ENCODE results near the gene MGME1. TPM values are rescaled to one million over a fixed set of nuclear protein-coding genes. Genes with fewer than 3 reads are reported as not detected.

MGME1 gene
- total RNA-seq, 1 donor from 2014 or later = 7.9 TPM

DNA sequence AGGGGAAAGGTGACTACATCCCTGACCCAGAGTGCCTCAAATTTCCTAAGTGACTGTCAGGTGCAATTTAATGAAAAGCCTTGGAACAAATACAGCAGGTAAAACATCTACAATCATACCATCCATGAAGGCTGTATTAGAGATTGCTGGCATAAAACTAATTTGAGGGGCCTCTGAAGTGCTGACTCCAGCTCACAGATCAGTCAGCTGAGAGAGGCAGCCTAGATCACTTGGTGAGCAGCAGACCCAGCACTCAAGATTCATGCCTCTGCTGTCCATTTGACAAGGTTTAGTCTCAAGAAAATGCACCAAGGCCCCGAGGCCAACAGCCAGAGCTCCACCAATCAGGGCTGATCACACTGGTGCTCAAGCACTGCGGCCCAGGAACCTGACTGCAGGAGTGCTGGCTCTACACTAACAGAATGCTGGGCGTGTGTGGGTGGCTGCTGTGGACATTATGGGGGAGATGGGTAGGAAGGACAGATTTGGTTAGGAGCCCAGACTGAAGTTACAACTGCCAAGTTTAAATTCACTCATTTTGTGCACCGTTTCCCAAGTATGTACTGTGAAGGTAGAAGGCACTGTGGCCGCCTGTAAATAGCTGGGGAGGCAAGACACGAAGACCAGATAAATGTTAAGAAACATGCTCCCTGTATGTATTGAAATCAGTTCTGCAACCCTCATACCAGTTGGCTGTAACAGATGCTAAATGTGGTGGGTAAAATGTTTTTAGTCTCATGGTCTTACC, 28.4 kb upstream of the MGME1 start:
- DNase-seq (ENCODE audit: low read depth in 2 of 2) = no peak

GRCh38 chr20:17941087-17941825, 27.6 kb upstream of the MGME1 start:
- DNase-seq (ENCODE audit: low read depth in 2 of 2) = no peak

GRCh38 chr20:17941826-17942196, 27.0 kb upstream of the MGME1 start:
- no peak for DNase-seq (ENCODE audit: low read depth in 2 of 2)

DNA sequence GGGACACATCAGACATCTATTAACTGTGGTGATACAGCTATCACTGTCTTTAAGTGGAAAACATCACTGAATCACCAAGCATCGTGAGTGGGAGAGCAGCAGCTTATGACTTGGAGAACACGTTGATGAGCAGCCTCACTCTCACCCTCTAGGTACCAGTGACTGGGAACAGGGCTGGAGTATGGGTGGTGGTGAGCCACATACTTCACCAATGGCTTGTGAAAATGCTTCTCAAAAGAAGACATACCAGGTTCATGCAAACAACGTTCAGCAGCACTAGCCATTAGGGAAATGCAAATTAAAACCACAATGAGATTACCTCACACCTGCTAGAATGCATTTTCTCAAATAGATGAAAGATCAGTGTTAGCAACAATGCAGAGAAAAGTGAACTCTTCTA, 25.5 kb upstream of the MGME1 start:
- DNase-seq (ENCODE audit: low read depth in 2 of 2) = no peak

DNA sequence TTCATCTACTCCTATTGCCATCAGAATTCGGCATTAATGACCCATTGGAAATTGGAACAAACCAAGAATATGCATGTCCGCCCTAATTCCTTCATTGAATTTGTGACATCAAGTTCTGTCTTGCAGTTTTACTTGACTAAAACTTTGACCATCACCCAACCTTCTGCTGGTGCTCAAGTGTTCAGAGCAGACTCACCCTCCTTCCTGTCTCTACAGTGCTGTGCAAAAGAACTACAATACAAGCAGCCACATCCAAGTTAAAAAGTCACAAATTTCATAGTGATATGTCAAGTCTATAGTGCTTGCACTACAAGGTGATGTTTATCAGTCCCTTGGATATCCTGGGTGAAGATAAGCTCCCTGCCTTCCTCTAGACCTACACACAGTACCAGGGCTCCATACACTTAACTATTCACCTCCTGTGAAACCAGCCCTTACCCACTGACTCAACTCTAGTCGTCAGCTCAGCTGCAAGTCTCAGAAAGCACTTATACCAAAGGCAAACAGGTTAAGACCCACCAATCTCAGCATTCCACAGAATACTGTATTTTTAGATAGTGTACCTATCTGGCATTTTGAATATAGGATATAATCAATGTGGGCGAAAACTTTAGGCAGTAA, 23.9 kb upstream of the MGME1 start:
- DNase-seq (ENCODE audit: low read depth in 2 of 2) = no peak

DNA sequence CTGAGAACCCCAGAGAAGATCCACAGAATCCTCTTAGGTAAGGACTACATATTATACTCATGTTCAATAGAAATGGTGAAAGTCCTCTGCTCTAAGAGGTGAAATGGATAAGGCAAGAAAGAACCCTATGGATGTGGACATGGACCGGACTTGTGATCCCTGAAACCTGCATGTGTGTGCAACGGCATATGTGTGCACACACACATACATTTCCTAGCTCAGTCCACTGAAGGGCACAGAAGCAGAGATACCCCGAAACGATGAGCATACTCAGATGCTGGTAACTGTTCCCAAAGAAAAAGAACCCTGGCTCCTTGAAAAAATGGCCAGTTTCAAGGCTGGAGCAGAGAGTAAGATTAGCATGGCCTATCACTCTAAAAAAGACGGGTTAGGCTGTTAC, 22.8 kb upstream of the MGME1 start:
- DNase-seq (ENCODE audit: low read depth in 2 of 2) = no peak

GRCh38 chr20:17946572-17947473, 22.0 kb upstream of the MGME1 start:
- no peak for DNase-seq (ENCODE audit: low read depth in 2 of 2)

GRCh38 chr20:17947474-17947815, 21.4 kb upstream of the MGME1 start:
- no peak for DNase-seq (ENCODE audit: low read depth in 2 of 2)

GRCh38 chr20:17948442-17948841, 20.4 kb upstream of the MGME1 start:
- no peak for DNase-seq (ENCODE audit: low read depth in 2 of 2)

DNA sequence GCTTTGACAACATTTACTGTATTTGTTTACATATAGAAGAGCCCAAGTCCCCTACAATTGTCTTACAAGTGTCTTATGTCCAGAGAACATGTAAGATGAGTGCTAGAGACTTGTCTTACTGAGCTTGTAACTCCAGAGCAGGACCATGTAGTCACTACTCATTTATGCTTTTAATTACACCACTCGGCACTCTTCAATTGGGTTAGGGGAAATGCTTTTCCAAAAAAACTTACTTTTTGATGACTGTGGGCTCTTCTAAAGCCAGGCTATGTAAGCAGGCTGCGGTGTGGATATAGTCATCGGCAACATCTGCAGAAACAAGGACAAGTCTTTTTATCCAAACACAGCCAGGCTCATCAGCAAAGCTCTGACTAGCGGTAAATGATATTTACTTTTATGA, 18.9 kb upstream of the MGME1 start:
- no peak for DNase-seq (ENCODE audit: low read depth in 2 of 2)

- DNase-seq (ENCODE audit: low read depth in 2 of 2) = no peak
Measured at GRCh38 chr20:17950670-17951069, 18.1 kb upstream of the MGME1 start.

DNA sequence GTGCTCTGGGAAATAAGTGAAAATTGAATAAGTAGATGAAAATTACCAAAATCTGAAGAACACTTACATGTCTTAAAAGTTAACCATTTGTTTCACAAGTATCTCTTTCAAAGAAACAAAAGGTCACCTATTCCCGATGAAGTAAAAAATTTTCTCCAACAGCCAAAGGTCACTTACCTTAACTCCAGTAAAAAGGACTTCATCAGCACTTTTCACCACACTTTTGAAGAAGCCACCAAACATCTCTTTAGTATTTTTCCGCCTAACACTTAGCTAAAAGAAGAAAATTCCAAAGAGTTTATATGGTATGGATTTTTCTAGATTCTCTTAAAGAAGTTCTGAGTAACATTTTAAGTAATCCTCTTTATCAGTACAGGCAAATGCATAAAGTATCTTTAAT, 17.5 kb upstream of the MGME1 start:
- no peak for DNase-seq (ENCODE audit: low read depth in 2 of 2)

- no peak for DNase-seq (ENCODE audit: low read depth in 2 of 2)
Measured at GRCh38 chr20:17952692-17953684, 15.8 kb upstream of the MGME1 start.

DNA sequence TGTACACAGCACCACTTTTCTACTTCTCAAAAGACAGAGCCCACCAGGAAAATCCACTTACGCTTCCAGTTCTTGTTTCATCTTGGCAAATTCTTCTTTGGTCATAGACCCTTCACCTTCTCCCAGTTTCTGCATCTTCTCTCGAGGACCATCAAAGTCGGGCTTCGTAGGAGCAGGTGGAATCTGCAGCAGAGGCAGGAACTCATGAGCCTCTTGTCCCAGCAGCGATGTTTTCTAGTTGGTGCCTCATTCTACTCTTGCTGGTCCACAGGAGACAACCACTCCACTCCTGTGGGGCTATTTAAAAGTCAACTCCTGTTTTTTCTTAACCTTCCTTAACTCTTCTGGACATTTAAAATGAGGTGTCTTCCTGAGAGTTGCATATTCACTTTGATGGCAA, 14.9 kb upstream of the MGME1 start:
- DNase-seq (ENCODE audit: low read depth in 2 of 2) = no peak

- DNase-seq (ENCODE audit: low read depth in 2 of 2) = no peak
Measured at GRCh38 chr20:17955302-17955701, 13.5 kb upstream of the MGME1 start.

- DNase-seq (ENCODE audit: low read depth in 2 of 2) = no peak
Measured at GRCh38 chr20:17956099-17956685, 12.6 kb upstream of the MGME1 start.

- DNase-seq (ENCODE audit: low read depth in 2 of 2) = no peak
Measured at GRCh38 chr20:17957505-17958363, 11.1 kb upstream of the MGME1 start.

GRCh38 chr20:17958373-17959256, 10.2 kb upstream of the MGME1 start:
- no peak for DNase-seq (ENCODE audit: low read depth in 2 of 2)
